ENCODE results near the gene ZNF615.
"Not testable (repeated sequence)": the region's sequence is repeated elsewhere in the genome, so short reads cannot be mapped to it uniquely, and the experiment has no call there.

ZNF615 gene

DNA sequence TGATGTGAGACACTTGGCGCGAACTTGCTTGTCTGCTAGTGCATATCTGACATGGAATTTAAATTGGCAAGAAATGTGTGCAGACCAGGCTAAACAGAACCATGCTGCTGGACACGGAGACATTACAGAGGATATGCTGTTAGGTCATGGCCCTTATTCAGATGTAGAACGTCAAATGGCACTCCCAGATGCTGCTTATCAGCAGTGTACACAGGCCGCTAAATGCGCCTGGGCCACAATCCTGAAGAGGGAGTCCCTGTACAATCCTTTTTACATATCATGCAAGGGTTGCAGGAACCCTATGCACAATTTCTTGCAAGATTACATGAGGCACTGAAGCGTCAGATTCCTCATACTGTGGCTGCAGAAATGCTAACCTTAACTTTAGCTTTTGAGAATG is 30.7 kb downstream of the ZNF615 start:
- H3K4me3 ChIP-seq (ENCODE audit: low read depth, low read length) = no peak overlapping the region
- TF ChIP-seq, protein P1, sequence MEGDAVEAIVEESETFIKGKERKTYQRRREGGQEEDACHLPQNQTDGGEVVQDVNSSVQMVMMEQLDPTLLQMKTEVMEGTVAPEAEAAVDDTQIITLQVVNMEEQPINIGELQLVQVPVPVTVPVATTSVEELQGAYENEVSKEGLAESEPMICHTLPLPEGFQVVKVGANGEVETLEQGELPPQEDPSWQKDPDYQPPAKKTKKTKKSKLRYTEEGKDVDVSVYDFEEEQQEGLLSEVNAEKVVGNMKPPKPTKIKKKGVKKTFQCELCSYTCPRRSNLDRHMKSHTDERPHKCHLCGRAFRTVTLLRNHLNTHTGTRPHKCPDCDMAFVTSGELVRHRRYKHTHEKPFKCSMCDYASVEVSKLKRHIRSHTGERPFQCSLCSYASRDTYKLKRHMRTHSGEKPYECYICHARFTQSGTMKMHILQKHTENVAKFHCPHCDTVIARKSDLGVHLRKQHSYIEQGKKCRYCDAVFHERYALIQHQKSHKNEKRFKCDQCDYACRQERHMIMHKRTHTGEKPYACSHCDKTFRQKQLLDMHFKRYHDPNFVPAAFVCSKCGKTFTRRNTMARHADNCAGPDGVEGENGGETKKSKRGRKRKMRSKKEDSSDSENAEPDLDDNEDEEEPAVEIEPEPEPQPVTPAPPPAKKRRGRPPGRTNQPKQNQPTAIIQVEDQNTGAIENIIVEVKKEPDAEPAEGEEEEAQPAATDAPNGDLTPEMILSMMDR (conservative IDR thresholded peaks at IDR 0.05; ENCODE audit: low read depth, low read length) = no peak
- no peak for DNase-seq (ENCODE audit: low read depth)

DNA sequence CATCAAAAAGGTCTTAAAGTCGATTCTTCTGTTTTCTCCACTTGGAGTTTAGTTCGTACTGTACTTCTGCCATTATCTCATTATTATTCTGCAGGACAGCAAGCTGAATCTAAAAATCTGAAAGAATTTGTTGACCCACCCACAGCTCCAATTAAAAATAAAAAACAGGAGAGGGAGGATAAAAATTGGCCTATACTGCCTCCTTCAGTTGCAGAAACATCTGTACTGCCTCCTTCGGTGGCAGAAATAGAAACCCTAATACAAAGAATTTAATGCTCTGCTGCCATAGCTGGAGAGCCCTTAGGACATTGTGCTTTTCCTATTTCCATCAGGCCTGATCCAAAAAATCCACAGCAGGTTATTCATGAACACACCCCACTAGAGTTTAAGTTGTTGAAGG is 31.2 kb downstream of the ZNF615 start:
- DNase-seq (ENCODE audit: low read depth) = no peak
- TF ChIP-seq, protein P1 (conservative IDR thresholded peaks at IDR 0.05; ENCODE audit: low read depth, low read length) = no peak

GRCh38 chr19:51975787-51976186 is 32.2 kb downstream of the ZNF615 start:
- not testable (repeated sequence) for DNase-seq (ENCODE audit: low read depth); H3K4me3 ChIP-seq (ENCODE audit: low read depth, low read length)

More for the DNA sequence above, 31.2 kb downstream of the ZNF615 start:
- H3K4me3 ChIP-seq (ENCODE audit: low read depth, low read length) = no peak overlapping the region

DNA sequence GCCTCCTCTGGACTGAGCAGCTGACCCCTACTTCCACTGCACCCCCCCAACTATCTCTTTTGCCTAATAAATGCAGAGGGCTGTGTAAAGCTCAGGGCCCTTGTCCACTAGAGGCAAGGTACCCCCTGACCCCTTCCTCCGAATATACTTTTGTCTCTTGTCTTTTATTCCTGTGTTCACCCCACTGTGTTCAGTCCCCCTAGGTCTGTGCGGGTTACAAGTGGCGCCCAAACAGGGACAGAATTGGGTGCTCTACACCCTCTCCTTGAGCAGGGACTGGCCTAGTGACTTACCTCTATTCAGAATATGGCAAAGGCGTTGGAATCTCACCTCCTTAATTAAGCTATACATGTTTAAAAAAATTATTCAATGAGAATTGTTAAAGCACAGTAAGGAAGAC is 36.4 kb downstream of the ZNF615 start:
- DNase-seq (ENCODE audit: low read depth) = peak; percentile 17
- H3K4me3 ChIP-seq (ENCODE audit: low read depth, low read length) = no peak overlapping the region
- TF ChIP-seq, protein P1 (conservative IDR thresholded peaks at IDR 0.05; ENCODE audit: low read depth, low read length) = no peak

DNA sequence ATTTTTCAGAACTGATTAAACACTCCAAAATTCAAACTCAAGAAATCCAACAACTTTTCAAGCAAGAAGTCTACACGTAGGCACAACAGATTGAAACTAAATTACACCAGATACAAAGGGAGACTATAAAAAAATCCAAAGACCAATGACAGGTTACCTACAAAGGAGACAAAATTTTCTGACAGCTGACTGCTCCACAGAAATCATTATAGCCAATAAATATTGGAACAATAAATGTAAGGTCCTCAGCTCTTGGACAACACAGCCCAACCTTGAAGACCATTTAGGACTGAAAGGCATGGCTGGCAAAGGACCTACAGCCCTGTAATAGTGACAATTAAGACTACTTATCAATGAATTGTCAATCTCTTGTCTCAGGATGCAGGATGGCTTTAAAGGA is 37.3 kb downstream of the ZNF615 start:
- DNase-seq (ENCODE audit: low read depth) = no peak
- H3K4me3 ChIP-seq (ENCODE audit: low read depth, low read length) = no peak overlapping the region
- TF ChIP-seq, protein P1 (conservative IDR thresholded peaks at IDR 0.05; ENCODE audit: low read depth, low read length) = no peak

GRCh38 chr19:51965583-51965982 is 42.4 kb downstream of the ZNF615 start:
- no peak overlapping the region for H3K4me3 ChIP-seq (ENCODE audit: low read depth, low read length)
- TF ChIP-seq, protein P1 (conservative IDR thresholded peaks at IDR 0.05; ENCODE audit: low read depth, low read length) = no peak
- no peak for DNase-seq (ENCODE audit: low read depth)

GRCh38 chr19:51960621-51961233 is 47.3 kb downstream of the ZNF615 start:
- not testable (repeated sequence) for H3K4me3 ChIP-seq (ENCODE audit: low read depth, low read length); DNase-seq (ENCODE audit: low read depth)

DNA sequence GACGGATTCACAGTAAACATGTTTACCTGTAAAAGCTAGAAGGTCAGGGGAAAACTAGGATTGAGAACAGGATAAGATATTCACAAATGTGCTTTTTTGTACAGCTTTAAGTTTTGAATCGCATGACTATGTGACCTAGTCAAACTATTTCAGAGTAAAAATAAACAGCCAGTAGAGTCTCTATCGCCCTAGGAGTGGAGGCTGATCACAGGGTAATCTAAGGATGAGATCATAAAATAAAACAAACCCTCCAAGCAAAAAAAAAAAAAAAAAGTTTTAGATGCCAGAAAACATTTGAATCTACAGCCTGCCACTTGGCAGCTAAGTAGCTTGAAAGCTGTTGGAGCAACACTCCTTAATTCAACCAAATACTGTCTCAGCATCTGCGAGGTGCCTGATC is 48.2 kb downstream of the ZNF615 start:
- no peak overlapping the region for H3K4me3 ChIP-seq (ENCODE audit: low read depth, low read length)
- peak; percentile 11 for DNase-seq (ENCODE audit: low read depth)
- TF ChIP-seq, protein P1 (conservative IDR thresholded peaks at IDR 0.05; ENCODE audit: low read depth, low read length) = no peak

DNA sequence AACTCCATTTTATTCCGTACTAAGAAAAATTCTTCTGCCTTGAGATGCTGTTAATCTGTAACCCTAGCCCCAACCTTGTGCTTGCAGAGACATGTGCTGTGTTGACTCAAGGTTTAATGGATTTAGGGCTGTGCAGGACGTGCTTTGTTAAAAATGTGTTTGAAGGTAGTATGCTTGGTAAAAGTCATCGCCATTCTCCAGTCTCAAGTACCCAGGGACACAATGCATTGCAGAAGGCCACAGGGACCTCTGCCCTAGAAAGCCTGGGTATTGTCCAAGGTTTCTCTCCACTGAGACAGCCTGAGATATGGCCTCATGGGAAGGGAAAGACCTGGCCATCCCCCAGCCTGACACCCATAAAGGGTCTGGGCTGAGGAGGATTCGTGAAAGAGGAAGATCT is 50.2 kb downstream of the ZNF615 start:
- not testable (repeated sequence) for H3K4me3 ChIP-seq (ENCODE audit: low read depth, low read length); DNase-seq (ENCODE audit: low read depth)

Data from choroid plexus epithelial cell (primary cell).